ENCODE measurements around the gene GLOD4.

The GLOD4 gene

DNA sequence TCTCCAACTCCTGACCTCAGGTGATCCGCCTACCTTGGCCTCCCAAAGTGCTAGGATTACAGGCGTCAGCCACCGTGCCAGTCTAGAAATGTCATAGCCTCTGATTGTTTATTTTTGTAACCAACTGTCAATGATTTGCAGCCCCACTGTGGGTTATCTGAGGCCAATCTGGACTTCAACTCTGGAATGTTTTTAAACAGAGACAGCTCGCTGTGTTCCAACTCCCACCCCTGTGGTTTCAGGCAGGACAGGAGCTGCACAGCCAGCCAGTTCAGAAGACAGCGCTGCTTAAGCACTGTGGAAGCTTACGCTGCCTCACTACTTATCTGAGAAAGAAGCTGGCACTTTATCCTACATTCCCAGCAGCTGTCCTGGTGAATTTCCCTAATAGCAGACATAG lies 19.6 kb upstream of the GLOD4 start:
- Histone ChIP-seq H3K4me1 (ENCODE audit: insufficient read depth, low read length, severe bottlenecking) (peaks cover 7% of the 10 kb centered on the region), H3K27ac (ENCODE audit: low read depth, low read length, poor library complexity, severe bottlenecking) (no peak overlapping the region), H2AFZ (ENCODE audit: low read length) (no peak overlapping the region), H3K79me2 (ENCODE audit: insufficient read depth, low read length) (no peaks in the 10 kb centered on the region), H3K27me3 (ENCODE audit: insufficient read depth, low read length) (no peaks in the 10 kb centered on the region; the same call in 1 of the 2 replicates), H3K36me3 (ENCODE audit: insufficient read depth, low read length) (no peaks in the 10 kb centered on the region), H3K9me3 (ENCODE audit: low read length) (no peaks in the 10 kb centered on the region), H3K9me2 (ENCODE audit: low read depth, low read length) (no peaks in the 10 kb centered on the region), H3K4me3 (ENCODE audit: low read depth, low read length, poor library complexity, severe bottlenecking) (no peak overlapping the region), H4K20me1 (ENCODE audit: insufficient read depth, low read length) (no peaks in the 10 kb centered on the region), H3K4me2 (ENCODE audit: low read length) (no peak overlapping the region), H3F3A (ENCODE audit: insufficient read depth, low read length) (no peaks in the 10 kb centered on the region), H3K9ac (ENCODE audit: low read length) (no peak overlapping the region)
- TF ChIP-seq EZH2 (IDR thresholded peaks at IDR 0.05; ENCODE audit: borderline replicate concordance, low read length): no peak
- TF ChIP-seq, protein P1, sequence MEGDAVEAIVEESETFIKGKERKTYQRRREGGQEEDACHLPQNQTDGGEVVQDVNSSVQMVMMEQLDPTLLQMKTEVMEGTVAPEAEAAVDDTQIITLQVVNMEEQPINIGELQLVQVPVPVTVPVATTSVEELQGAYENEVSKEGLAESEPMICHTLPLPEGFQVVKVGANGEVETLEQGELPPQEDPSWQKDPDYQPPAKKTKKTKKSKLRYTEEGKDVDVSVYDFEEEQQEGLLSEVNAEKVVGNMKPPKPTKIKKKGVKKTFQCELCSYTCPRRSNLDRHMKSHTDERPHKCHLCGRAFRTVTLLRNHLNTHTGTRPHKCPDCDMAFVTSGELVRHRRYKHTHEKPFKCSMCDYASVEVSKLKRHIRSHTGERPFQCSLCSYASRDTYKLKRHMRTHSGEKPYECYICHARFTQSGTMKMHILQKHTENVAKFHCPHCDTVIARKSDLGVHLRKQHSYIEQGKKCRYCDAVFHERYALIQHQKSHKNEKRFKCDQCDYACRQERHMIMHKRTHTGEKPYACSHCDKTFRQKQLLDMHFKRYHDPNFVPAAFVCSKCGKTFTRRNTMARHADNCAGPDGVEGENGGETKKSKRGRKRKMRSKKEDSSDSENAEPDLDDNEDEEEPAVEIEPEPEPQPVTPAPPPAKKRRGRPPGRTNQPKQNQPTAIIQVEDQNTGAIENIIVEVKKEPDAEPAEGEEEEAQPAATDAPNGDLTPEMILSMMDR (IDR thresholded peaks at IDR 0.05; ENCODE audit: low read length): no peak

DNA sequence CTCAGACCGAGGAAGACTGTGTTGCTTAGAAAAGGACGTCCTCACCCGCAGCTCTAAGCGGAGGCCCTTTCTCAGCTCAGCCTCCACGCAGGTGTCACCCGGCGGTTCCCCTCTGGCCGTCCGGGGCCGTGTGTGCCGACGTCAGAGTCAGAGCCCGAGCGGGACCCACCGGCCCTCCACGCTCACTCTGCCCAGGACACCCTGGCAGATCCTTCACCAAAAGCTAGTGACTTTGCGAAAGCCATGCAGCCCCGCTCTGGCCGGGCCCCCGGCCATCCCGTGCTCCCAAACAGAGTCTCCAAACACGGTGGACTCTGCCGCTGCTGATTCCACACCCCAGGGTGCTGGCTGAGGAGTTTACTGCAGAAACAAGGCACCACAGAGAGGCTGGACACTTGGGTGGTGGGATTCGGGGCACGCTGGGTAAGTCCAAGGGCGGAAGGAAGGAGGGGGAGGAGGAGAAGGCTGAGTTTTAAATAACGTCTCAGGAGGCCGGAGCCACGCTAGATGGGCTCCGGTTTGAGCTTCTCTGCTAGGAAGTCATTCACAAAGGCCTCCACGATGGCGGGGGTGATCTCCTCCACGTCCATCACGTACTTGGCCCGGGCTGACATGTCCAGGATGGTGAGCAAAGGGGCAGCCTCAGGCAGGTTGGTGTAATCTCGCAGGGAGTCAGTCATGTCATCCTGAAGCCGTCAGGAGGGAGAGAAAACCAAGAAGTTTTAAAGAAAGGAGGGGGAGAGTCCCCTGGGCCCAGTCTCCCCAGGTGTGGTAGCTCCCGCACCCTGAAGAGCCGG lies 18.6 kb upstream of the GLOD4 start:
- H3K36me3 ChIP-seq (ENCODE audit: insufficient read depth, low read length): no peaks in the 10 kb centered on the region
- no peaks in the 10 kb centered on the region for H3K9me2 ChIP-seq (ENCODE audit: low read depth, low read length)
- no peak overlapping the region for H3K9ac ChIP-seq (ENCODE audit: low read length)
- H3K4me1 ChIP-seq (ENCODE audit: insufficient read depth, low read length, severe bottlenecking): peaks cover 7% of the 10 kb centered on the region
- no peaks in the 10 kb centered on the region; the same call in 1 of the 2 replicates for H3K27me3 ChIP-seq (ENCODE audit: insufficient read depth, low read length)
- no peak overlapping the region for H3K4me2 ChIP-seq (ENCODE audit: low read length)
- H3K79me2 ChIP-seq (ENCODE audit: insufficient read depth, low read length): no peaks in the 10 kb centered on the region
- H3K27ac ChIP-seq (ENCODE audit: low read depth, low read length, poor library complexity, severe bottlenecking): no peak overlapping the region
- no peak overlapping the region for H3K4me3 ChIP-seq (ENCODE audit: low read depth, low read length, poor library complexity, severe bottlenecking)
- H2AFZ ChIP-seq (ENCODE audit: low read length): no peak overlapping the region
- H3K9me3 ChIP-seq (ENCODE audit: low read length): no peaks in the 10 kb centered on the region
- no peaks in the 10 kb centered on the region for H4K20me1 ChIP-seq (ENCODE audit: insufficient read depth, low read length)
- H3F3A ChIP-seq (ENCODE audit: insufficient read depth, low read length): no peaks in the 10 kb centered on the region
- TF ChIP-seq EZH2 (IDR thresholded peaks at IDR 0.05; ENCODE audit: borderline replicate concordance, low read length): no peak
- TF ChIP-seq, protein P1 (IDR thresholded peaks at IDR 0.05; ENCODE audit: low read length): no peak

DNA sequence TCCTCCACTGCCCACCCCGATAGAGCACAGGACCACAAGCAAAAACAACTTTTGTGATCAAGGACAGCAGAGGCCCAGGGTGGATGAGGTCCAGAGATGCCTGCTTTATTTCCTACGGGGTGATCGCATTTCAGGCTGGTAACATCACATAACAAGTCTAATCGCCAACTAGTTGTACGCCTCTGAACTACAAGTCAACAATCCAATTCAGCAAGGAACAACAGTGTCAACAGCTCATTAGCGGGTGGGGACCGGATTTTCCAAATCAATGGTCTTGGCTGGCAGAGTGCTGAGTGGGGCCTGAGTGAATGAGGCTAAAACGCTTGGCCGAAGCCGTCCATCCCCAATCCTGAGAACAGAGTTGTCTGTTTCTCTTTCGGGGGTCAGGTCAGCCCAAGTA lies 17.2 kb upstream of the GLOD4 start:
- Histone ChIP-seq H3K27me3 (ENCODE audit: insufficient read depth, low read length) (no peaks in the 10 kb centered on the region; the same call in 1 of the 2 replicates), H3F3A (ENCODE audit: insufficient read depth, low read length) (no peaks in the 10 kb centered on the region), H3K4me3 (ENCODE audit: low read depth, low read length, poor library complexity, severe bottlenecking) (no peak overlapping the region), H3K9ac (ENCODE audit: low read length) (no peak overlapping the region), H3K27ac (ENCODE audit: low read depth, low read length, poor library complexity, severe bottlenecking) (no peak overlapping the region), H3K9me3 (ENCODE audit: low read length) (no peaks in the 10 kb centered on the region), H3K4me2 (ENCODE audit: low read length) (no peak overlapping the region), H3K36me3 (ENCODE audit: insufficient read depth, low read length) (no peaks in the 10 kb centered on the region), H3K9me2 (ENCODE audit: low read depth, low read length) (no peaks in the 10 kb centered on the region), H3K79me2 (ENCODE audit: insufficient read depth, low read length) (no peaks in the 10 kb centered on the region), H2AFZ (ENCODE audit: low read length) (no peak overlapping the region), H4K20me1 (ENCODE audit: insufficient read depth, low read length) (no peaks in the 10 kb centered on the region), H3K4me1 (ENCODE audit: insufficient read depth, low read length, severe bottlenecking) (peaks cover 7% of the 10 kb centered on the region)
- TF ChIP-seq, protein P1 (IDR thresholded peaks at IDR 0.05; ENCODE audit: low read length): no peak
- no peak for TF ChIP-seq EZH2 (IDR thresholded peaks at IDR 0.05; ENCODE audit: borderline replicate concordance, low read length)

Measured in OCI-LY1 (cell line).